HTERT RPE-1 (cell line): ENCODE data around the gene BRIP1.
"Not testable (repeated sequence)": the region's sequence is repeated elsewhere in the genome, so short reads cannot be mapped to it uniquely, and the experiment has no call there.

Experiments used
- in situ Hi-C: fragments of 300-500 bp; cut with MboI; formaldehyde crosslinking; loops from 4 replicates; pipeline ENCODE4 v1.14.3; 2020; ENCODE audit warnings: low sequenced_read_pairs

Gene BRIP1

DNA sequence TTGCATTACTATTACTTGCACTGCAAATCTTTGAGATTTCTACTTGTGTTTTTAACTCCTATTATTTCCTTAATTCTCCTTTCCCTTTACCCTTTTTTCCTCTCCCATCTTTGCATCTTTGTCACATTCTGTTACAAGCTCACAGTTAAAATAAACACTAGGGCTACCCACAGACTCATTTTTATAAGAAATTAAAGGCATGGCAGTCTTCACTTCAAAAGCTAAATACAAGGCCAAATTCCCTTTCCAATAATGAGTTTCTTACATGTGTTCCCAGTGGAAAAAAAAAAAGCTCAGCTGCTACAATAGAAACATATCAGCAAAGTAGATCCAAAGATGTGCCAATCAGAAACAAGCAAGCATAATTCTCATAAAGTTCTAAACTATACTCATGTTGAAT is 3.7 kb upstream of the BRIP1 start:
- in situ Hi-C loops: no loop called here

DNA sequence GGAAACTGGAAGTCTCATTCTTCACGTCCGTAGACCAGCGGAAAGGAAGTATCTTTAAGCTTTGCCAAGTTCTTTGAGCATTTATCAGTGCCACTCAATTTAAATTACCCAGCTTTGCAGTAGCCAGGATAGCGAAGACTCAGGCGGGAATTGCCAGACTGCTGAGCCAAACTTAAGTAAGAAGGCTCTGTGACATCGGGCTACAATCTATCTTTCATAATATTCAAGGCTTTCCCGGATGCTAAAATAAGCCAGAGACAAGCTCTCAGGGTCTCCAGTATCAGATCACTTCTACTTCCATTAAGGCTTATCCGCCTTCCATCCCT is 436 bp upstream of the BRIP1 start:
- in situ Hi-C loops: no loop called here

DNA sequence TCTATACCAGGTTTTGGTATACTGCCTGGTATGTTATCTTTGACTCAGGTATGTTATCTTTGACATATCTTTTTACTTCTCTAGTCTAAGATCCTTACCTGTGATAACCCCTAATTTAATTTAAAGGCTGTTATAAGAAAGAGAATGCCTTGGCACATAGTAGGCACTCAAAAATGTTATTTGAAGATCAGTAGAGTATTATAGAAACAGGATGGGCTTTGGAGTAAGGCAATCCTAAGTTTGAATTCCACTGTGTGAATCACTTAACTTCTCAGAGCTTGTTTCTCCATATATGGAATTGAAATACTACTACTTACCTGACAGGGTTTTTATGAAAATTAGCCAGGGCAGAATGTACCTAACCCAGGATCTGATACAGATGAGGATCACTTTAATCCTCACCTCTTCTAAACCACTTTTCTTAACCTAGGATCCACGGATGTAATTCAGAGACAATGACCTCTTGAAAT is 1.2 kb downstream of the BRIP1 start:
- in situ Hi-C loops: no loop called here

DNA sequence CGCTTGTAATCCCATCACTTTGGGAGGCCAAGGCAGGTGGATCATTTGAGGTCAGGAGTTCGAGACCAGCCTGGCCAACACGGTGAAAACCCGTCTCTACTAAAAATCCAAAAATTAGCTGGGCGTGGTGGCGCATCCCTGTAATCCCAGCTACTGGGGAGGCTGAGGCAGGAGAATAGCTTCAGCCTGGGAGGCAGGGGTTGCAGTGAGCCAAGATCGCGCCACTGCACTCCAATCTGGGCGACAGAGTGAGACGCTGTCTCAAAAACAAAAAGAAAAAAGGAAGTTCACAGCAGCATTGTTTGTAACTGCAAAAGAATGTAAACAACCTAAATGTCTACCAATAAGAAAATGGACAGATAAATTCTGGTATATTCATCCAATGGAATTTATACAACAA is 2.9 kb downstream of the BRIP1 start:
- in situ Hi-C loops: not testable (repeated sequence)

DNA sequence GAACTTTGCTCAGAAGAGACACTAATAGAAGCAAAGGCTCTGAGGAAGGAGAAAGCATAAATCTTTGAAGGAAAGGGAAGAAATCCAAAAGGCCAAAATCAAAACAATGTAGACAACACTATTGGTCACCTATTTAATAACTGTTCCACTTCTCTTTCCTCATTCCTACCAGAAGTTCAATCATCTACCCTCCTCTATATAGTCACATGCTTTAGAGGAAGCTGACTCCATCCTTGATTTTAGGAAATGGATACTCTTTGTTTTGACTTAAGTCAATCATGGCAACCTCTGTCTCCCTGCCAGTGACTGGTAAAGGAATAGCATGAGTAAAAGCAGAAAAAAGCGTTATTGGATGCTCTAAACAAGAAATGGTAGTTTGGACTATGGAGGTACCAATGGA is 7.3 kb downstream of the BRIP1 start:
- in situ Hi-C loops: no loop called here

DNA sequence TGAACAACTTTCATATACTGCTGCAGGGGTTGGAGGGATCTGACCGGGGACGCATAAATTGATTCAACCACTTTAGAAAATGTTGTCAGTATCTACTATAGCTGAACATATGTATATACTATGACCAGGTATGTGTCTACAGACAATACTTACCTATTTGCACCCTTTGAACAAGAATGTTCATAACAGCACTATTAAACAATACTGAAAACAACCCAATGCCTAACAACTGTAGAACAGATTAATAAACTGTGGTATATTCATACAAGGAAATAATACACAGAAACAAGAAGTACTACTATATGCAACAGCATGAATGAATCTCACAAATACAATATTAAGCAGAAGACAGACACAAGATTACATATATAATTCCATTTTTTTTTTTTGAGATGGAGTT is 10.5 kb downstream of the BRIP1 start:
- in situ Hi-C loops: no loop called here

DNA sequence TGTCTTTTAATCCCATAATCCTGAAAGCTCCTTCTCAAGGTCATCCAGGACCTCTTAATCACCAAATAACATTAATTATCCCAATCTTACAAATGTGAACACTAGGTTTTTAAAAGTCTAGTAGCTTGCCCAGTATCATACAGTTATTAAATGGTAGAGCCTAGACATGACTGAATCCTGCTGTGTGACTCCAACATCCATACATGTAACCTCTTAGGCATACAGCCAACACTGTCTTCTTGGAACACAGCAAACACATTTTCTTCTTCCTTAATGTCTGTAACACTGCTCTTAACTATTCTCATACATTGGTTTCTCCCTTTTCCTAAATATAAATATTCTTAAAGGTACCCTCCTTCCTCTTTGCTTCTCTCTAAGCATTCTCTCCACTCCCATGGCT is 13.7 kb downstream of the BRIP1 start:
- in situ Hi-C loops: loop anchor here (25.0 kb wide), 1 partner anchor 212 kb away; no protein-coding TSS in a partner anchor

DNA sequence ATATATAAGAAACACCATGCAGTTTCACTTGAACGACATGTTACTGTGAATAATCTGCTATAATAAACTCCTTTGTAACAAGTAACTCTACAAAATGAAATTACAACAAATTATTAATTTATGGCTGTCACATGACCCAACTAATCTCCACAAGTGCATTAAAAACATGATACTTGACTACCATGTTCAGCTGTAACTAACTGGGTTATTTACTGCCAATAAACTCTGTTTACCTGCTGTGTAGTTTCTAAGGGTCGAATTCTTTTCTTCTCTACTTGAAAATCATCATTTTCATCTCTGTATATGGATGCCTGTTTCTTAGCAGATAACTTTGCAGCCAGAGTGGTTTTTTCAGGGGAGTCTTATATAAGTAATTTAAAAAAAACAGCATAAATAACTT is 14.4 kb downstream of the BRIP1 start:
- in situ Hi-C loops: loop anchor here (25.0 kb wide), 1 partner anchor 212 kb away; no protein-coding TSS in a partner anchor

DNA sequence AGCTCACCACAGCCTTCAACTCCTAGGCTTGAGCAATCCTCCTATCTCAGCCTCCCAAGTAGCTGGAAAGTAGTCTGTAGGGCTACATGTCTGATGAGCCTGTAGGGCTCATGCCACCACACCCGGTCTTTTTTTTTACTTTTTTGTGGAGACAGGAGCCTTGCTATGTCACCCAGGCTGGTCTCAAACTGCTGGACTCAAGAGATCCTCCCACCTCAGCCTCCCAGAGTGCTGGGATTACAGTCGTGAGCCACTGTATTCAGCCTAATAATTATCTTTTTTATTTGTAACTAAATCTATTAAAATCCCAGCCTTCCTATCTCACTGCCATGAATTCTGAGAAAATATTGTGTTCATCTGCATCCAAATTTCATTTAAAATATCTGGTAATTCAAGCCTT is 15.1 kb downstream of the BRIP1 start:
- in situ Hi-C loops: loop anchor here (25.0 kb wide), 1 partner anchor 211 kb away; no protein-coding TSS in a partner anchor

DNA sequence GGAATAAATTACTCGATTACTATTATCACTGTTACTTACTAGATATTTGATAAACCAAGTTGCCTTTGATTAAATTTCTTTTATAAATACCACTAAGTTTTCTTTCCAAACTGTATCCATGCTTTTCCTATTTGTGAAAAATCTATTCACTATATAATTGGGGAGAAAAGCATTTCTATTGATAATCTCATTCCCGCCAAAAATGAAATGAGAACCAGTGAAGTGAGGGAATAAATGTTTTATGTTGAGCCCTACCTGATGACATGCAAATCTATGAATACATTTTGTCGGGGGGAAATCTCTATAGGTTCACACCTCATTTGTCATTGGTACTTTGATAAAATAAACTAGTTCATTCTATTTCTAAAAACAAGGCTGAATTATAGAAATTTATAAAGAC is 15.7 kb downstream of the BRIP1 start:
- in situ Hi-C loops: loop anchor here (25.0 kb wide), 1 partner anchor 210 kb away; no protein-coding TSS in a partner anchor

DNA sequence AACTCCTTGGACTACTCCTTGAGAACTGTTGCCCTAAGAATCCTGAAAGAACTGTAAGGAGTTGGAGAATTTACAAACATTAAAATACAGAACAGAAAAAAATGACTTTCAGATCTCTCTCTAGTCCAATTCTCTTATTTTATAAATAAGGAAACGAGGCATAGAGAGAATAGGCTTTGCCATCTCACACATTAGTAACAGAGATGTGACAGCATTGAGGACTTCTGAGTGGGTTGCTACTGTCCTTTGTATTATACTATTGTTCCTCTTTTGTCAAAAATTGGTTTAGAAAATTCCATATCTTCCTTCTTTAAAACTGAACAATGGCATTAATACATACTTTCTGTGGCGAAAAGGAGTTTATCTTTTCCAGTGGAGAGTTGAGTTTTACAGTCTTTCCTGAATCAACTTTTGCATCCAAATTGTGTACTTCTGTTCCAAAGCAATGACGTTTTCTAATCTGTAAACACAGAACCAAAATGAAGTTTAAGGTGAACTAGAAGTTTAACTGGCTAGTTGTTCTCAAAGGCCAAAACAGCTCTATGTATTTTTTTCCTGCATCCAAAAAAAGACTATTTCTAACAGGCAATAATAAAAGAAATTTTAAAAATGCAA is 16.5 kb downstream of the BRIP1 start:
- in situ Hi-C loops: loop anchor here (25.0 kb wide), 1 partner anchor 210 kb away; no protein-coding TSS in a partner anchor

DNA sequence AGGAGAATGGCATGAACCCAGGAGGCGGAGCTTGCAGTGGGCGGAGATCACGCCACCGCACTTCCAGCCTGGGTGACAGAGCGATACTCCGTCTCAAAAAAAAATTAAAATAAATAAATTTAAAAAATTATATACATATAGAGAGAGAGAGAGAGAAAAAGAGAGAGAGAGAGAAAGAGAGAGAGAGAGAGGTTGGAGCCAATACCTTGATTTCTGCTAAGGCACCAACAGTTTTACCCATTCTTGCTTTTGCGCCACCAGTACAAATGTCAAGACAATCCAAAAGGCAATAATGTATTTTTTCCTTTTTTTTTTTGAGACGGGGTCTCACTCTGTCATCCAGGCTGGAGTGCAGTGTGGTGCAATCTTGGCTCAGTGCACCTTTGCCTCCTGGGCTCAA is 17.2 kb downstream of the BRIP1 start:
- in situ Hi-C loops: loop anchor here (25.0 kb wide), 1 partner anchor 209 kb away; no protein-coding TSS in a partner anchor

DNA sequence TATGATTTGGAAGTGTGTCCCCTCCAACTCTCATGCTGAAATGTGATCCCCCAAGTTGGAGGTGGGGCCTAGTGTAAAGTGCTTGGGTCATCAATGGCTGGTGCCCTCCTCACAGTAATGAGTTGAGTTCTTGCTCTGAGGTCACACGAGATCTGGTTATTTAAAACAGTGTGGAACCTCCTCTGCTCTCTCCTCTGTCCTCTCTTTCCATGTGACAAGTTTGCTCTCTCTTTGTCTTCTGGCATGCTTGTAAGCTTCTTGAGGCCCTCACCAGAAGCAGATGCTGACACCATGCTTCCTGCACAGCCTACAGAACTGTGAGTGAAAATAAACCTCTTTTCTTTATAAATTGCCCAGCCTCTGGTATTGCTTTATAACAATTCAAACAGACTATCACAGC is 19.9 kb downstream of the BRIP1 start:
- in situ Hi-C loops: loop anchor here (25.0 kb wide), 1 partner anchor 206 kb away; no protein-coding TSS in a partner anchor

DNA sequence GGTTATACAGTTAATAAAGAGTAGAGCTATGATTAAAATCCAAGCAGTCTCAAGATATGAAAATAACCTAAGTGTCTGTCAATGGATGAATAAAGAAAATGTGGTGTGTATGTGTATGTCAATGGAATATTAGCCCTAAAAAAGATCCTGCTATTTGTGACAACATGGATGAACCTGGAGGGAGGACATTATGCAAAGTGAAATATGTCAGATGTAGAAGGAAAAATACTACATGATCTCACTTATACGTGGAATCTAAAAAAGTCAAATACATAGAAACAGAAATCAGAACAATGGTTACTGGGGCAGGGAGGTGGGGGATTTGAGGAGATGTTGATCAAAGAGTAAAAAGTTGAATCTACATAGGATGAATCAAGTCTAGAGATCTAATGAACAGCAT is 20.4 kb downstream of the BRIP1 start:
- in situ Hi-C loops: loop anchor here (25.0 kb wide), 1 partner anchor 206 kb away; no protein-coding TSS in a partner anchor

DNA sequence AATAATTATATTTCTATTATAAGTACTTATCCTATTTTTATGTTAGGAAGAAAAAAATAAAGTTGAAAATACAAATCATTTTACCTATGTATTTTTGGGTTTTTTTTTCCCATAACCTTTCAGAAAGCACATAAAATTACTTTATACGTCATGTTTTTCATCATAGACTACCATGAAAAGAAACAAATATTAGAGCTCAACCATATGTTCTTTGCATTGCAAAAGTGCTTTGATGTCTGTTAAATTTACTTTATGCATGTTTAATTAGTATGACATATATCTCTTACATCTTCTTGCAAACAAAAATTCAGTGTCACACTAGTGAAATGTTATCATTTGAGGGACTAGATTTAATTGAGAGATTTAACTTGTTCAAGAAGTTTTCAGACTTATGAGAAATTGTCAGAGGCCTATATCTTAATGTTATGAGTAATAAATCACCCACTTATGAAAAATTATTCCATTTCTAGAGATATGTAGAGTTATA is 24.0 kb downstream of the BRIP1 start:
- in situ Hi-C loops: loop anchor here (25.0 kb wide), 1 partner anchor 202 kb away; no protein-coding TSS in a partner anchor

DNA sequence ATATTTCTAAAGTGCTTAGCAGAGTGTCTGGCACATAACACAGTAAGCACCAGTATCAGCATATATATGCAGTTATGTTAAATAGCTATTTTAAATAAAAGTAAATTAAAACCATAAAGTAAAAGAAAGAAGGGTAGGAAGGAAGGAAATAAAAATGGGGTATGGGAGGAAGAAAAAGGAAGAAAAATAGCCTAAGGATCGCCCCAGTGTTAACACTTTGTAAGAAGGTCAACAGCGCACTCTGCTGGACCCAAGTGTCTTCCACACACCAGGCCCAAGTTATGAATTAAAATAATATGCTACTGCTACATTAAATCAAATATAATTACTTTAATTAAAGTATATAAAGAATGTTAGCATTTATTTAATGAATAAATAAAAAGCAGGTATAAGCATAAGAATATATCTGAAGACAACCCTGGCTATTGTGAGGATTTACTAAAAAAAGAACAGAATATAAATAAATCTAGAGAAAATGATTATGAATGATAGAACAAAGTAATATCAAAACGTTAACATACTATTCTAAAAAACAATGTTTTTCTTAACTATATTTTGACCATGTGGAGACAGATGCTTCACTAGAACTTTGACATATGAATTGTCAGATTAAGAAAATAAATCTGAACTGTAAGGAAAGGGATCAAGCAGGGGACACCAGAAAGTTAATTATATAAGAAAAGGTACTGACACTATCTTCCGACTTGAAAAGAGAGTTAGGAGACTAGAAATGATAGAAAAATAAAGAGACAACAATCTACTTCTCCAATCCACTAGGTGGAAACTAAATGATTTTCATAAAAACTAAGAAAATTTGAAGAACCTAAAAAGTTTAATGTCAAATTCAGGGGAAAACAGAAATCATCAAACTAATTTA is 25.9 kb downstream of the BRIP1 start:
- in situ Hi-C loops: loop anchor here (25.0 kb wide), 1 partner anchor 200 kb away; no protein-coding TSS in a partner anchor

DNA sequence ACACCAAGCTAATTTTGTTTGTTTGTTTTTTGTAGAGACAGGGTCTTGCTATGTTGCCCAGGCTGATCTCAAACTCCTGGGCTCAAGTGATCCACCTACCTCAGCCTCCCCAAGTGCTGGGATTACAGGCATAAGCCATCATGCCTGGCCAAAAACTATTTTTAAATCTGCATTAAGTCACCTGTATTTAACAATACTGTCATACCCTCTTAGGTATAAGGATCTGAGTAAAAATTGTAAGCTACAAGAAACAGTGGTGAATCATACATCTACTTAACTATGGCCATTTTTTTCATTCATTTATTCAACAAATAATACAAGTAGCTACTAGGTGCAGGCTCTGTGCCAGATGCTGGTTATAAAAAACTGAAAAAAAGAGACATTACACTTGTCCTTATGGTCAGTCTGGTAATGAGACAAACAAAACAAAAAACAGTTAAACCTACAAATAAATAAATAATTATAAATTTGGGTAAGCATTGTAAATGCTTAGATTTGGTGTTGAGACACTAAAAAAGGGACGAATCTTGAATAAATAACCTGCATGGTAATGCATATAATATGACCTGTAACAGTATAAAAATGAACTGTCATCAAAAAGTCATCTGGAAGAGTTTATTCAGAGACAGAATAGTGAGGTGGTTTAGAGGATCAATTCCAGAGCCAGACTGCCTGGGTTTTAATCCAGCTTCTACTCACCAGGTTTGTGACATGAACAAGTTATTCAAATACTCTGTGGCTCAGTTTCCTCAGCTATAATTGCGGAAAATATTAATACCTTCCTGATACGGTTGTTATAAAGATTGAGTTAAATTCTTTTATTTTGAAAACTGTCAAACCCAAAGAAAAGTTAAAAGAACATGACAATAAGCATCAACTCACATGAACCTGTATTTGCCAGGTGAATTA is 26.8 kb downstream of the BRIP1 start:
- in situ Hi-C loops: loop anchor here (25.0 kb wide), 1 partner anchor 199 kb away; no protein-coding TSS in a partner anchor

DNA sequence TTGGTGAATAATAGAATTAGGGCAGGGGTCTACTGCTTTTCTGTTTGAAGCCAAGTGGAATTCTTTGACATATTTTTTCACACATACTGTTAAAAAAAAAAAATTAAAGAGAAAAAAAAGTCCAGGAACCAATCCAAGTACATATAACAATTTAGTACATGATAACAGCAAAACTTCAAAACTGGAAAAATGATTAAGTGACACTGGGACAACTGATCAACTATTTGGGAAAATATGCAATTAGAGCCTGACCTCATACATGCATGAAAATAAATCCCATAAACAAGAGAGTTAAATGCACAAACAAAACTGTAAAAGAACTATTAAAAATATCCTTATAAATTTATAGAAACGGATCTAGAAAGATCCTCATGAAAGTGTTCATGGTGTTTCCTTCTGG is 27.7 kb downstream of the BRIP1 start:
- in situ Hi-C loops: loop anchor here (25.0 kb wide), 1 partner anchor 198 kb away; no protein-coding TSS in a partner anchor

DNA sequence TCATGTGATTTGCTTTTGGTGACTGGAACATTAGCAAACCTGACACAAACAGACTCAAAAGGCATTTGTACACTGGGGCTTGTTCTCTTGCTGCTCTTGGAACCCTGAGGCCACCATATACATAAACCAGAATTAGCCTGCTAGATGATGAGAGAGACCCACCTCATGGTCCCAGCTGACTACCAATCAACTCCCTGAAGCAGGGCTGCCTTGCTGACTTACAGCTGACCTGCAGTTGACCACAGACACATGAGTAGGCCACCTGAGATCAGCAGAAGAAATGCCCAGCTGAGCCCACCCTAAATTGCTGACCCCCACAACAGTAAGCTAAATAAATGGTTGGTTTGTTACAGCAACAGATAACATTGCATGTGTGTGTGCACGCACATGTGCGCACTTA is 28.7 kb downstream of the BRIP1 start:
- in situ Hi-C loops: loop anchor here (25.0 kb wide), 1 partner anchor 197 kb away; no protein-coding TSS in a partner anchor

DNA sequence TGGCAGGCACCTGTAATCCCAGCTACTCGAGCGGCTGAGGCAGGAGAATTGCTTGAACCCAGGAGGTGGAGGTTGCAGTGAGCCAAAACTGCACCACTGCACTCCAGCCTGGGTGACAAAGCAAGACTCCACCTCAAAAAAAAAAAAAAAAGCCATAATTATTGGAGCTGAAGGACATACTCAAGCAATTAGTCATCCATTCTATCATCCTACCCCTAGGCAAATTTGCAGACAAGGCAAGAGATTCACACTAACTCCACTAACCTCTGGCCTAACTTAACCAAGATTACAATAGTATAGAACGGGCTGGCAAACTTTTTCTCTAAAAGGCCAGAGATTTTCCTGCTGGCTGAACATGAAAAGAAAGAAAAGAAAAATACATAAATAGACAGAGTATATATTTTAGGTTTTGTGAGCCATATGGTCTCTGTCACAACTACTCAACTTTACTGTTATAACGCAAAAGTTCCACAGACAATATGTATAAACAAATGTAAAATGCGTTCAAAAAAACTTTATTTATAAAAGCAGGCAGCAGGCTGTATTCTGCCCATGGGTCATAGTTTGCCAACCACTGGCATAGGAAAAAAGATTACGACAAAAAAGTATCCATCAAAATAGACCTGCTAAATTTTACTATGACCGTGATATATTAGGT is 29.7 kb downstream of the BRIP1 start:
- in situ Hi-C loops: loop anchor here (25.0 kb wide), 1 partner anchor 196 kb away; no protein-coding TSS in a partner anchor
